ENCODE measurements around the gene TYMP.

DNA sequence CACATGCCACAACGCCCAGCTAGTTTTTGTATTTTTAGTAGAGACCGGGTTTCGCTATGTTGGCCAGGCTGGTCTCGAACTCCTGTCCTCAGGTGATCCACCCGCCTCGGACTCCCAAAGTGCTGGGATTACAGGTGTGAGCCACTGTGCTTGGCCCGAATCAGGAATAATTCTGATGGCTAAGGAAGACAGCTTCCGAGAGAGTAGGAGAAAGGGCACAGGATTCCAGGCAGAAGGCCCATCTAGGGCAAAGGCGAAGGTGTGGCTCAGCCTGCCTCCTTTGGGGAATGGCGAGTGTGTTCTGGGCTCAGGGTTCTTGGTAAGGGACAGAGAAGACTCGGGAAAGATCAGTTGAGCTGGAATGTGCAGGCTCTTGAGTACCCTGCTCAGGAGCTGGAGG, 34.5 kb upstream of the TYMP start:
- TF ChIP-seq, protein P1, sequence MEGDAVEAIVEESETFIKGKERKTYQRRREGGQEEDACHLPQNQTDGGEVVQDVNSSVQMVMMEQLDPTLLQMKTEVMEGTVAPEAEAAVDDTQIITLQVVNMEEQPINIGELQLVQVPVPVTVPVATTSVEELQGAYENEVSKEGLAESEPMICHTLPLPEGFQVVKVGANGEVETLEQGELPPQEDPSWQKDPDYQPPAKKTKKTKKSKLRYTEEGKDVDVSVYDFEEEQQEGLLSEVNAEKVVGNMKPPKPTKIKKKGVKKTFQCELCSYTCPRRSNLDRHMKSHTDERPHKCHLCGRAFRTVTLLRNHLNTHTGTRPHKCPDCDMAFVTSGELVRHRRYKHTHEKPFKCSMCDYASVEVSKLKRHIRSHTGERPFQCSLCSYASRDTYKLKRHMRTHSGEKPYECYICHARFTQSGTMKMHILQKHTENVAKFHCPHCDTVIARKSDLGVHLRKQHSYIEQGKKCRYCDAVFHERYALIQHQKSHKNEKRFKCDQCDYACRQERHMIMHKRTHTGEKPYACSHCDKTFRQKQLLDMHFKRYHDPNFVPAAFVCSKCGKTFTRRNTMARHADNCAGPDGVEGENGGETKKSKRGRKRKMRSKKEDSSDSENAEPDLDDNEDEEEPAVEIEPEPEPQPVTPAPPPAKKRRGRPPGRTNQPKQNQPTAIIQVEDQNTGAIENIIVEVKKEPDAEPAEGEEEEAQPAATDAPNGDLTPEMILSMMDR (conservative IDR thresholded peaks at IDR 0.05 in 1 of 2, IDR thresholded peaks at IDR 0.05 in 1 of 2; ENCODE audit: low read depth in 1 of 2, low read length in 2 of 2) = no peak
- TF ChIP-seq EZH2 (IDR thresholded peaks at IDR 0.05; ENCODE audit: low read length, missing control alignments) = no peak

All from fibroblast of lung (primary cell).